Measurements from ENCODE around the gene RBM46.

GRCh38 chr4:154781126-154781982, at the start of gene RBM46:
- TF ChIP-seq EP300 (IDR thresholded peaks at IDR 0.05; ENCODE audit: borderline replicate concordance) (no peak), CREB1 (IDR thresholded peaks at IDR 0.05; ENCODE audit: low read depth) (no peak), TAF1 (IDR thresholded peaks at IDR 0.05; ENCODE audit: low read depth) (no peak), FOXM1 (IDR thresholded peaks at IDR 0.05; ENCODE audit: borderline replicate concordance, low read depth) (no peak), REST (IDR thresholded peaks at IDR 0.05; ENCODE audit: low read depth) (no peak), RAD21 (IDR thresholded peaks at IDR 0.05; ENCODE audit: low read depth) (no peak), YY1 (IDR thresholded peaks at IDR 0.05; ENCODE audit: low read depth) (no peak)

Data from Ishikawa (cell line).